PC-9 (cell line): ENCODE results near the gene BPTF.

ENCODE experiments used
- EZH2 ChIP-seq: fragments of 200-600 bp; sonication (generic); IDR thresholded peaks from 2 replicates; pipeline ENCODE4 v1.8.0; 2017; ENCODE audit warnings: antibody characterized with exemption, low read depth
- TF ChIP-seq, protein P1 (sequence below): fragments of 200-600 bp; sonication (generic); conservative IDR thresholded peaks from 2 replicates; pipeline ENCODE4 v1.6.1; 2017; ENCODE audit warnings: mixed run types, antibody characterized with exemption, mild to moderate bottlenecking, moderate library complexity

DNA sequence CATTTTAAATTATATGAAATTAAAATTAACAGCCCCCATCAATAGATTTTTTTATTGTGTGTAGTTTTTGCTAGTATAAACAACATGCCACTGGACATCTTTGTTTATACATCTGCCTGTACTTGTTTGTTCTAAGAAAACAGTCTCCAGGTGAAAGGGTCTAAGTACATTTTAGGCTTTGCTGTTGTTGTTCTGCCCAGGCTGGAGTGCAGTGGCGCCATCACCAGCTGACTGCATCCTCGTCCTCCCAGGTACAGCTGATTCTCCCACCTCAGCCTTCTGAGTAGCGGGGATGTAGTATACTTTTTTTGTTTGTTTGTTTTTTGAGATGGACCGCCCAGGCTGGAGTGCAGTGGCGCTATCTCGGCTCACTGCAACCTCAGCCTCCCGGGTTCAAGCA is 145.5 kb downstream of the BPTF start:
- TF ChIP-seq, protein P1, sequence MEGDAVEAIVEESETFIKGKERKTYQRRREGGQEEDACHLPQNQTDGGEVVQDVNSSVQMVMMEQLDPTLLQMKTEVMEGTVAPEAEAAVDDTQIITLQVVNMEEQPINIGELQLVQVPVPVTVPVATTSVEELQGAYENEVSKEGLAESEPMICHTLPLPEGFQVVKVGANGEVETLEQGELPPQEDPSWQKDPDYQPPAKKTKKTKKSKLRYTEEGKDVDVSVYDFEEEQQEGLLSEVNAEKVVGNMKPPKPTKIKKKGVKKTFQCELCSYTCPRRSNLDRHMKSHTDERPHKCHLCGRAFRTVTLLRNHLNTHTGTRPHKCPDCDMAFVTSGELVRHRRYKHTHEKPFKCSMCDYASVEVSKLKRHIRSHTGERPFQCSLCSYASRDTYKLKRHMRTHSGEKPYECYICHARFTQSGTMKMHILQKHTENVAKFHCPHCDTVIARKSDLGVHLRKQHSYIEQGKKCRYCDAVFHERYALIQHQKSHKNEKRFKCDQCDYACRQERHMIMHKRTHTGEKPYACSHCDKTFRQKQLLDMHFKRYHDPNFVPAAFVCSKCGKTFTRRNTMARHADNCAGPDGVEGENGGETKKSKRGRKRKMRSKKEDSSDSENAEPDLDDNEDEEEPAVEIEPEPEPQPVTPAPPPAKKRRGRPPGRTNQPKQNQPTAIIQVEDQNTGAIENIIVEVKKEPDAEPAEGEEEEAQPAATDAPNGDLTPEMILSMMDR: no peak
- no peak for TF ChIP-seq EZH2
